Measurements from ENCODE around the gene ABI3BP. TPM values are rescaled to one million over a fixed set of nuclear protein-coding genes. Genes with fewer than 3 reads are reported as not detected.
A peak's percentile ranks its signal among the peaks of the same experiment; 100 is the strongest.

Gene ABI3BP, protein sequence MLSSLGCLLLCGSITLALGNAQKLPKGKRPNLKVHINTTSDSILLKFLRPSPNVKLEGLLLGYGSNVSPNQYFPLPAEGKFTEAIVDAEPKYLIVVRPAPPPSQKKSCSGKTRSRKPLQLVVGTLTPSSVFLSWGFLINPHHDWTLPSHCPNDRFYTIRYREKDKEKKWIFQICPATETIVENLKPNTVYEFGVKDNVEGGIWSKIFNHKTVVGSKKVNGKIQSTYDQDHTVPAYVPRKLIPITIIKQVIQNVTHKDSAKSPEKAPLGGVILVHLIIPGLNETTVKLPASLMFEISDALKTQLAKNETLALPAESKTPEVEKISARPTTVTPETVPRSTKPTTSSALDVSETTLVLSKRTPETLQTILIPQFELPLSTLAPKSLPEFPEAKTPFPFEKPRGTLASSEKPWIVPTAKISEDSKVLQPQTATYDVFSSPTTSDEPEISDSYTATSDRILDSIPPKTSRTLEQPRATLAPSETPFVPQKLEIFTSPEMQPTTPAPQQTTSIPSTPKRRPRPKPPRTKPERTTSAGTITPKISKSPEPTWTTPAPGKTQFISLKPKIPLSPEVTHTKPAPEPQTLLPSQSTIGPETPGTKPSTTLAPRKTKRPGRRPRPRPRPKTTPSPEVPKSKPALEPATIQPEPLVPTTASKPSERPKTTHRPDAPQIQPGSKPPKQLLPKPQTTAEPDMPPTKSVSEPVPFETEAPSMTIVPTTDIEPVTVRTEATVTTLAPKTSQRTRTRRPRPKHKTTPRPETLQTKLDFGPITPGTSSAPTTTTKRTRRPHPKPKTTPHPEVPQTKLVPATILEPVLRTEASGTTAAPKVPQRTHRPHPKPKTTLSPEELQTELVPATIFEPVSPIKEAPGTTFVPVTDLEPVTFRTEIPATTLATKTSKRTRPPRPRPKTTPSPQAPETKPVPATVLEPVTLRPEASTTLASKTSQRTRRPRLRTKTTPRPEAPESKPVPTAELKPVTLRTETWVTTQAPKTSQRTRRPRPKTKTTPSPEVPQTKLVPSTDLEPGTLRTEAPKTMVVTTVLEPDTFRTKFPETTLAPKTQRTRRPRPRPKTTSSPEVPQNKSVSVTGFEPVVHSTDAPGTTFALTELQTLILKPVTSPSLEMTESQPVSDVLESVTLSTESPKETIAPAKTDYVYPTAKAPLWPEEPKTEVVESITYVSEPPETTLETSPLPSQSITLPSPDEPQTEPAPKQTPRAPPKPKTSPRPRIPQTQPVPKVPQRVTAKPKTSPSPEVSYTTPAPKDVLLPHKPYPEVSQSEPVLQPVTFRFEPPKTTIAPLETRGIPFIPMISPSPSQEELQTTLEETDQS (N-terminal part only)
- 0.26 and 0.28 TPM in 2 replicates for total RNA-seq (2021)
- long read RNA-seq, result 0 reads

DNA sequence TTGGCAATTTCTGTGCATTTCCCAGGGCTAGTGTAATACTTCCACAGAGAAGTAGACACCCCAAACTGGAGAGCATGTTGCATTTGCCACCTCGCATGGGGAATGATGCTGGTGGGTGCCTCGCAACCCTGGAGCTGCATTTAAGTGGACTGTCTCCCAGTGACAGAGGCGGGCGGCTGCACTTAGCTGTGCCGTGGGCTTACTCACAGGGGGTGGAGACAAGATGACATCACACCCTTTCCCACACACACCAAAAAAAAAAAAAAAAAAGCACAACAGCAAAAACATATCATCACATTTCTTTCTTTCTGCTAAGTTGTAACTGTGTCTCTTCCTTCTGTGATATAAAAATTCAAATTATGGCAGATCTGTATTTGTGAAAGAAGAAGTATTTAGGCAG lies at the start of gene ABI3BP:
Gene ABI3BP, minus strand, starts transcription at position 113 of the 400 bp plus-strand sequence. Its CDS starts 37 bp downstream, at position 76.
- Histone ChIP-seq H2BK20ac (ENCODE audit: low read depth, low read length, poor library complexity, severe bottlenecking) (no peak within 1 kb of the TSS), H3K27me3 (ENCODE audit: insufficient read depth, low read length) (no peaks in the 10 kb centered on the region), H2BK12ac (ENCODE audit: insufficient read length, low read depth, low read length) (no peak within 1 kb of the TSS), H3K9me3 (ENCODE audit: control insufficient read depth, low read depth, low read length) (no peaks in the 10 kb centered on the region), H2AFZ (ENCODE audit: low read length) (no peak within 1 kb of the TSS), H4K8ac (replicated peaks; ENCODE audit: insufficient read length, low read depth, low read length) (no peak within 1 kb of the TSS), H3K14ac (ENCODE audit: insufficient read depth, low read length) (no peak within 1 kb of the TSS), H3K56ac (ENCODE audit: insufficient read length, low read depth, low read length) (no peak within 1 kb of the TSS), H4K20me1 (ENCODE audit: control insufficient read depth, insufficient read depth, insufficient read length) (no peaks in the 10 kb centered on the region), H2BK15ac (ENCODE audit: low read depth, low read length) (no peak within 1 kb of the TSS), H3K4me1 (ENCODE audit: insufficient read depth, low read length) (no peaks in the 10 kb centered on the region), H4K5ac (ENCODE audit: insufficient read length, low read depth, low read length) (no peak within 1 kb of the TSS), H4K91ac (ENCODE audit: insufficient read length, low read depth, low read length) (no peak within 1 kb of the TSS), H3K27ac (ENCODE audit: insufficient read length, low read depth, low read length) (no peak within 1 kb of the TSS), H2BK120ac (ENCODE audit: low read depth, low read length, poor library complexity, severe bottlenecking) (no peak within 1 kb of the TSS), H3K4me2 (ENCODE audit: insufficient read depth, insufficient read length, low read length) (no peak within 1 kb of the TSS), H2AK5ac (ENCODE audit: insufficient read length, low read length) (no peak within 1 kb of the TSS), H3K18ac (ENCODE audit: insufficient read length, low read depth, low read length) (no peak within 1 kb of the TSS), H3K9ac (ENCODE audit: extremely low read depth, insufficient read length, low read length) (no peak within 1 kb of the TSS), H3K79me1 (ENCODE audit: insufficient read depth, low read depth, low read length, poor library complexity, severe bottlenecking) (no peaks in the 10 kb centered on the region), H3K4ac (ENCODE audit: low read depth, low read length) (no peak within 1 kb of the TSS), H3T11ph (ENCODE audit: low read length) (no peak within 1 kb of the TSS), H3K23me2 (ENCODE audit: insufficient read length, low read depth, low read length, poor library complexity, severe bottlenecking) (no peaks in the 10 kb centered on the region), H3K79me2 (ENCODE audit: insufficient read depth, low read length) (no peaks in the 10 kb centered on the region), H3K23ac (ENCODE audit: insufficient read length, low read depth, low read length) (no peak within 1 kb of the TSS), H2BK5ac (ENCODE audit: insufficient read length, low read length) (no peak within 1 kb of the TSS)
- WGBS (ENCODE audit: extremely low coverage, insufficient read length, low lambda C conversion rate), result no CpG with 5 or more reads among the region's 5 CpGs
- peak within 1 kb of the TSS in 1 of 3 experiments; percentile 48; a peak in 1 of 7 replicates for H3K27ac Mint-ChIP-seq
- H3K4me1 Mint-ChIP-seq, result no peaks in the 10 kb centered on the region
- TF ChIP-seq, protein P1, sequence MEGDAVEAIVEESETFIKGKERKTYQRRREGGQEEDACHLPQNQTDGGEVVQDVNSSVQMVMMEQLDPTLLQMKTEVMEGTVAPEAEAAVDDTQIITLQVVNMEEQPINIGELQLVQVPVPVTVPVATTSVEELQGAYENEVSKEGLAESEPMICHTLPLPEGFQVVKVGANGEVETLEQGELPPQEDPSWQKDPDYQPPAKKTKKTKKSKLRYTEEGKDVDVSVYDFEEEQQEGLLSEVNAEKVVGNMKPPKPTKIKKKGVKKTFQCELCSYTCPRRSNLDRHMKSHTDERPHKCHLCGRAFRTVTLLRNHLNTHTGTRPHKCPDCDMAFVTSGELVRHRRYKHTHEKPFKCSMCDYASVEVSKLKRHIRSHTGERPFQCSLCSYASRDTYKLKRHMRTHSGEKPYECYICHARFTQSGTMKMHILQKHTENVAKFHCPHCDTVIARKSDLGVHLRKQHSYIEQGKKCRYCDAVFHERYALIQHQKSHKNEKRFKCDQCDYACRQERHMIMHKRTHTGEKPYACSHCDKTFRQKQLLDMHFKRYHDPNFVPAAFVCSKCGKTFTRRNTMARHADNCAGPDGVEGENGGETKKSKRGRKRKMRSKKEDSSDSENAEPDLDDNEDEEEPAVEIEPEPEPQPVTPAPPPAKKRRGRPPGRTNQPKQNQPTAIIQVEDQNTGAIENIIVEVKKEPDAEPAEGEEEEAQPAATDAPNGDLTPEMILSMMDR (conservative IDR thresholded peaks at IDR 0.05), result no peak
- no peaks in the 10 kb centered on the region for H3K9me3 Mint-ChIP-seq
- no peak for DNase-seq
- H3K4me3 Mint-ChIP-seq, result no peak within 1 kb of the TSS
- H3K36me3 Mint-ChIP-seq (ENCODE audit: insufficient read depth in 1 of 3, low read depth in 3 of 3), result no peaks in the 10 kb centered on the region
- no peaks in the 10 kb centered on the region; the same call in none of the 2 replicates for H3K27me3 Mint-ChIP-seq (ENCODE audit: low read depth)

Measured in H9 (cell line).